A549 (cell line): Measurements from ENCODE around the gene CCDC34. TPM values are rescaled to one million over a fixed set of nuclear protein-coding genes. Genes with fewer than 3 reads are reported as not detected.
"Not testable (repeated sequence)": the region's sequence is repeated elsewhere in the genome, so short reads cannot be mapped to it uniquely, and the experiment has no call there.

Experiments used
- ATAC-seq, 2 experiments: fragments of 200-7000 bp in 1 of 2; fragments of >200 bp in 1 of 2; cut with Nextera tagmentation in 1 of 2; cut with Tn5 transposase in 1 of 2; 3 replicates each; pipeline versions ENCODE4 v1.8.0 to v1.9.1; 2018 to 2020; ENCODE audit warnings: mild to moderate bottlenecking in 1 of 2, moderate library complexity in 1 of 2
- CTCF ChIA-PET: fragments of 300-600 bp; sonication (Branson Sonifier 250); formaldehyde crosslinking; extraction: SDS; loops from one replicate; lab custom pipeline; 2021; ENCODE audit warnings: antibody characterized with exemption, inconsistent platforms; lab: Yijun Ruan, JAX
- POLR2A ChIA-PET: fragments of 350-600 bp; formaldehyde crosslinking; extraction: SDS; loops from one replicate; lab custom pipeline; 2021; ENCODE audit warnings: antibody characterized with exemption, inconsistent platforms; lab: Yijun Ruan, JAX
- DNase-seq, 2 experiments: peaks; one replicate each; pipeline versions ENCODE4 v3.0.0 to v3.0.0-alpha.2; 2011 to 2016; ENCODE audit warnings: low read depth in 1 of 2, low spot score in 1 of 2
- FAIRE-seq: peaks from 2 replicates; lab custom pipeline; 2011; peaks lifted over from hg19 to GRCh38; lab: Jason Lieb, UNC
- H3K27ac ChIP-seq, 2 experiments: fragments of >200 bp; sonication (Bioruptor Twin); formaldehyde crosslinking; 3 replicates each; pipeline ENCODE4 v1.5.1; 2016 to 2017
- H3K4me1 ChIP-seq: fragments of >200 bp; sonication (Bioruptor Twin); formaldehyde crosslinking; 3 replicates; pipeline ENCODE4 v1.6.1; 2016
- H3K4me2 ChIP-seq: fragments of >200 bp; sonication (Bioruptor Twin); formaldehyde crosslinking; 3 replicates; pipeline ENCODE4 v1.6.1; 2016
- H3K4me3 ChIP-seq: fragments of >200 bp; sonication (Bioruptor Twin); formaldehyde crosslinking; 3 replicates; pipeline ENCODE4 v1.5.1; 2016
- H3K9me3 ChIP-seq: fragments of >200 bp; sonication (Bioruptor Twin); formaldehyde crosslinking; 3 replicates; pipeline ENCODE4 v1.6.1; 2016
- CBX8 ChIP-seq: fragments of 200-600 bp; sonication (generic); IDR thresholded peaks from 2 replicates; pipeline ENCODE4 v1.6.1; 2016
- HOXB5 ChIP-seq: fragments of 250-450 bp; sonication (Bioruptor Pico); IDR thresholded peaks from 2 replicates; pipeline ENCODE4 v1.5.0; 2020; ENCODE audit warnings: mild to moderate bottlenecking, moderate library complexity
- MYC ChIP-seq: IDR thresholded peaks from 2 replicates; pipeline ENCODE4 v1.6.1; 2012; ENCODE audit warnings: mild to moderate bottlenecking, inconsistent platforms, low read length, improper control_type of control experiment, borderline replicate concordance
- NFE2L2 ChIP-seq: fragments of 150-350 bp; conservative IDR thresholded peaks from 2 replicates; pipeline ENCODE4 v1.6.1; 2014; ENCODE audit warnings: low read length
- POLR2AphosphoS2 ChIP-seq: conservative IDR thresholded peaks from 2 replicates; pipeline ENCODE4 v1.6.1; 2012; ENCODE audit warnings: low read length, improper control_type of control experiment, inconsistent platforms
- RAD21 ChIP-seq, 2 experiments: fragments of >200 bp in 1 of 2; sonication (Bioruptor Twin) in 1 of 2; formaldehyde crosslinking in 1 of 2; IDR thresholded peaks in 1 of 2; conservative IDR thresholded peaks in 1 of 2; 2 replicates in 1 of 2; 3 replicates in 1 of 2; pipeline ENCODE4 v1.6.1; 2012 to 2018; ENCODE audit warnings: inconsistent platforms in 1 of 2
- ZSCAN20 ChIP-seq: fragments of 250-450 bp; sonication (Bioruptor Pico); IDR thresholded peaks from 2 replicates; pipeline ENCODE4 v1.8.0; 2022; ENCODE audit warnings: mild to moderate bottlenecking, moderate library complexity
- WGBS: methylation state at CpG from one replicate; pipeline ENCODE4 v1.1.6; 2017; ENCODE audit errors: missing lambda C conversion rate; 5-methylcytosine and 5-hydroxymethylcytosine counted together
- polyA plus RNA-seq, 4 experiments: library from polyadenylated mRNA; depleted of rRNA in 3 of 4; stranded (reverse); fragments of >200 nt; fragmentation: RNase III in 1 of 4; extraction: RNeasy Plus Mini Kit Qiagen cat#74134 plus additional on column Dnase treatment in 1 of 4; gene quantifications; 2 replicates in 3 of 4; 3 replicates in 1 of 4; pipeline ENCODE4 v1.2.3, GENCODE V29; 2011 to 2017
- TF ChIP-seq, protein P1 (sequence below): fragments of 250-450 bp; sonication (Bioruptor Pico); IDR thresholded peaks from 2 replicates; pipeline ENCODE4 v1.5.0; 2021; ENCODE audit warnings: mild to moderate bottlenecking, moderate library complexity, borderline replicate concordance
- TF ChIP-seq, protein P2 (sequence below): fragments of >200 bp; sonication (Bioruptor Twin); formaldehyde crosslinking; IDR thresholded peaks from 2 replicates; pipeline ENCODE4 v1.6.1; 2016
- TF ChIP-seq, protein P3 (sequence below): IDR thresholded peaks from 2 replicates; pipeline ENCODE4 v1.6.1; 2012

The CCDC34 gene
- polyA plus RNA-seq, 2 of the 4 experiments (the other 2 are of a cell fraction): 32.0 to 35.9 TPM

DNA sequence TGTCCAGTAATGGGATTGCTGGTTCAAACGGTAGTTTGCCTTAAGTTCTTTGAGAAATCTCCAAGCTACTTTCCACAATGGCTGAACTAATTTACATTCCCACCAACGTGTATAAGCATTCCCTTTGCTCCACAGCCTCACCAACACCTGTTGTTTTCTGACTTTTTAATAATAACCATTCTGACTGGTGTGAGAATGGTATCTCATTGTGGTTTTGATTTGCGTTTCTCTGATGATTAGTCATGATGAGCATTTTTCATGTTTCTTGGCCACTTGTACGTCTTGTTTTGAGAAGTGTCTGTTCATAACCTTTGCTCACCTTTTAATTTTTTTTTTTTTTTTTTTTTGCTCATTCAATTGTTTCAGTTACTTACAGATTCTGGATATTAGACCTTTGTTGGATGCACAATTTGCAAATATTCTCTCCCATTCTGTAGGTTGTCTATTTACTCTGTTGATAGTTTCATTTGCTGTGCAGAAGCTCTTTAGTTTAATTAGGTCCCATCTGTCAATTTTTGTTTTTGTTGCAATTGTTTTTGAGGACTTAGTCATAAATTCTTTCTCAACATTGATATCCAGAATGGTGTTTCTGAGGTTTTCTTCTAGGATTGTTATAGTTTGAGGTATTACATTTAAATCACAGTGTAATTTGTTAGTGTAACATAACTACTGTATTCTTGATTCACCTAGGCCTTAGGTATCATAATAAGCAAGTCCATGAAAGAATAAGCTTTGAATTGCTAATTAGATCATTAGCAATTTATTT lies 33.0 kb downstream of the CCDC34 start:
- ChIA-PET CTCF (interaction anchor here (0.6 to 1.6 kb wide), 3 partner anchors 10 to 155 kb away, joined by 3 to 7 read pairs (median 3); no protein-coding TSS in a partner anchor), POLR2A (no interaction called here)
- ATAC-seq: no peak
- Histone ChIP-seq H3K9me3 (peaks cover 3% of the 10 kb centered on the region; the same call in 1 of the 3 replicates), H3K27ac (no peak overlapping the region), H3K4me2 (no peak overlapping the region), H3K4me1 (peaks cover 9% of the 10 kb centered on the region; the same call in 2 of the 3 replicates), H3K4me3 (no peak overlapping the region)
- DNase-seq: no peak
- FAIRE-seq: peak; percentile 54
- no peak for TF ChIP-seq ZSCAN20 (CRISPR knock-in tag)
- no peak for TF ChIP-seq MYC
- TF ChIP-seq, protein P1, sequence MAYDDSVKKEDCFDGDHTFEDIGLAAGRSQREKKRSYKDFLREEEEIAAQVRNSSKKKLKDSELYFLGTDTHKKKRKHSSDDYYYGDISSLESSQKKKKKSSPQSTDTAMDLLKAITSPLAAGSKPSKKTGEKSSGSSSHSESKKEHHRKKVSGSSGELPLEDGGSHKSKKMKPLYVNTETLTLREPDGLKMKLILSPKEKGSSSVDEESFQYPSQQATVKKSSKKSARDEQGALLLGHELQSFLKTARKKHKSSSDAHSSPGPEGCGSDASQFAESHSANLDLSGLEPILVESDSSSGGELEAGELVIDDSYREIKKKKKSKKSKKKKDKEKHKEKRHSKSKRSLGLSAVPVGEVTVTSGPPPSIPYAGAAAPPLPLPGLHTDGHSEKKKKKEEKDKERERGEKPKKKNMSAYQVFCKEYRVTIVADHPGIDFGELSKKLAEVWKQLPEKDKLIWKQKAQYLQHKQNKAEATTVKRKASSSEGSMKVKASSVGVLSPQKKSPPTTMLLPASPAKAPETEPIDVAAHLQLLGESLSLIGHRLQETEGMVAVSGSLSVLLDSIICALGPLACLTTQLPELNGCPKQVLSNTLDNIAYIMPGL (CRISPR knock-in tag): no peak
- TF ChIP-seq, protein P2, sequence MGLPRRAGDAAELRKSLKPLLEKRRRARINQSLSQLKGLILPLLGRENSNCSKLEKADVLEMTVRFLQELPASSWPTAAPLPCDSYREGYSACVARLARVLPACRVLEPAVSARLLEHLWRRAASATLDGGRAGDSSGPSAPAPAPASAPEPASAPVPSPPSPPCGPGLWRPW: no peak
- TF ChIP-seq, all 56 proteins: peak for 0
- WGBS: 95% methylated on average over 4 of the region's 4 CpGs

DNA sequence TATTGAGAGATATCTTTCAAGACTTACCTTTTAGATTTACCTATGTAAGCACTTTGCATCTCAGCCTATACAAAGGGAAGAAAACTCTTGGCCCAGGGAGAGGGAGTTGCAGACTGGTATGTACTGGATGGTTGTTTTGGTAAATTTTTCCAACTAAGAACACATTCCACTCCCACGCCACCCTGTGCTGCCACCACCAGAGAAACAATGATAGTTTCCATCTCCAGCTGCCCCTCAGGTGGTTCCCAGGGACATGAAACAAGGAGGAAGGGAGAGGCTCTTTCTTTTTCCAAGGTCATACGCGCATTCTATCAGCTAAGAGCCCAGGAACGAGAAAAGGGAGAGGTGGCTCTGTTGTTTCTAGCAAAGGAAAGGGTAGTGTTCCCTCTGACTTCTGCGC lies 34.4 kb downstream of the CCDC34 start:
- H3K4me2 ChIP-seq: no peak overlapping the region
- no peak overlapping the region for H3K4me3 ChIP-seq
- no peak for TF ChIP-seq RAD21 (conservative IDR thresholded peaks at IDR 0.05 in 1 of 2, IDR thresholded peaks at IDR 0.05 in 1 of 2)
- TF ChIP-seq, protein P3, sequence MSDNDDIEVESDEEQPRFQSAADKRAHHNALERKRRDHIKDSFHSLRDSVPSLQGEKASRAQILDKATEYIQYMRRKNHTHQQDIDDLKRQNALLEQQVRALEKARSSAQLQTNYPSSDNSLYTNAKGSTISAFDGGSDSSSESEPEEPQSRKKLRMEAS: no peak
- TF ChIP-seq CBX8: no peak
- TF ChIP-seq HOXB5 (CRISPR knock-in tag): no peak
- TF ChIP-seq NFE2L2: no peak
- TF ChIP-seq POLR2AphosphoS2: no peak
- TF ChIP-seq, all 56 proteins: peak for 0
- POLR2A ChIA-PET: no interaction called here
- 91% methylated on average over 5 of the region's 5 CpGs for WGBS
- ATAC-seq (peak in 1 of 2 experiments; percentile 28; a peak in 2 of 6 replicates), FAIRE-seq (no peak), DNase-seq (no peak)
- Histone ChIP-seq H3K4me1 (peaks cover 9% of the 10 kb centered on the region; the same call in 2 of the 3 replicates), H3K9me3 (peaks cover 3% of the 10 kb centered on the region; the same call in 1 of the 3 replicates), H3K27ac (no peak overlapping the region)
- CTCF ChIA-PET: interaction anchor here (1.6 kb wide), 1 partner anchor 157 kb away, joined by 7 read pairs; no protein-coding TSS in a partner anchor

DNA sequence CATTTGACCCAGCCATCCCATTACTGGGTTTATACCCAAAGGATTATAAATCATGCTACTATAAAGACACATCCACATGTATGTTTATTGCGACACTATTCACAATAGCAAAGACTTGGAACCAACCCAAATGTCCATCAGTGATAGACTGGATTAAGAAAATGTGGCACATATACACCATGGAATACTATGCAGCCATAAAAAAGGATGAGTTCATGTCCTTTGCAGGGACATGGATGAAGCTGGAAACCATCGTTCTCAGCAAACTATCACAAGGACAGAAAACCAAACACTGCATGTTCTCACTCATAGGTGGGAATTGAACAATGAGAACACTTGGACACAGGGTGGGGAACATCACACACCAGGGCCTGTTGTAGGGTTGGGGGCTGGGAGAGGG lies 36.0 kb downstream of the CCDC34 start:
- FAIRE-seq, H3K4me2 ChIP-seq, ATAC-seq, POLR2A ChIA-PET, DNase-seq, H3K9me3 ChIP-seq, H3K27ac ChIP-seq, H3K4me1 ChIP-seq, CTCF ChIA-PET, H3K4me3 ChIP-seq: not testable (repeated sequence)
- WGBS: 94% methylated on average over 2 of the region's 2 CpGs

DNA sequence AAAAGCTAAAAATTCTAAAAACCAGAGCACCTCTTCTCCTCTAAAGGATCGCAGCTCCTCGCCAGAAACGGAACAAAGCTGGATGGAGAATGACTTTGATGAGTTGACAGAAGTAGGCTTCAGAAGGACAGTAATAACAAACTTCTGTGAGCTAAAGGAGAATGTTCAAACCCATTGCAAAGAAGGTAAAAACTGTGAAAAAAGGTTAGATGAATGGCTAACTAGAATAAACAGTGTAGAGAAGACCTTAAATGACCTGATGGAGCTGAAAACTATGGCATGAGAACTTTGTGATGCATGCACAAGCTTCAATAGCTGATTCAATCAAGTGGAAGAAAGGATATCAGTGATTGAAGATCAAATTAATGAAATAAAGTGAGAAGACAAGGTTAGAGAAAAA lies 40.8 kb downstream of the CCDC34 start:
- FAIRE-seq, POLR2A ChIA-PET, DNase-seq, H3K27ac ChIP-seq, H3K4me3 ChIP-seq, H3K9me3 ChIP-seq, H3K4me2 ChIP-seq, ATAC-seq: not testable (repeated sequence)
- WGBS: 87% methylated on average over 3 of the region's 3 CpGs
- CTCF ChIA-PET: interaction anchor here (0.6 to 2.4 kb wide), 3 partner anchors 138 to 163 kb away, joined by 3 to 6 read pairs (median 3); no protein-coding TSS in a partner anchor
- H3K4me1 ChIP-seq: peaks cover 31% of the 10 kb centered on the region

DNA sequence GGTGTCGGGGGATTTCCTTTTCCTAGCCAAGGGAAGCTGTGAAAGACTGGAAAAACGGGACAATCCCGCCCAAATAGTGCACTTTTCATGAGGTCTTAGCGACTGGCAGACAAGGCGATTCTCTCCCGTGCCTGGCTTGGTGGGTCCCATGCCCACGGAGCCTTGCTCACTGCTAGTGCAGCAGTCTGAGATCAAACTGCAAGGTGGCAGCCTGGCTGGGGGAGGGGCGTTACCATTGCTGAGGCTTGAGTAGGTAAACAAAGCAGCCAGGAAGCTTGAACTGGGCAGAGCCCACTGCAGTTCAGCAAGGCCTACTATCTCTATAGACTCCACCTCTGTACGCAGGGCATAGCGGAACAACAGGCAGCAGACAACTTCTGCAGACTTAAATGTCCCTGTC lies 41.7 kb downstream of the CCDC34 start:
- WGBS: 79% methylated on average over 10 of the region's 10 CpGs
- POLR2A ChIA-PET, H3K9me3 ChIP-seq, FAIRE-seq, H3K4me3 ChIP-seq, ATAC-seq, H3K4me2 ChIP-seq, DNase-seq: not testable (repeated sequence)
- peaks cover 34% of the 10 kb centered on the region for H3K4me1 ChIP-seq
- CTCF ChIA-PET: interaction anchor here (2.4 kb wide), 1 partner anchor 137 kb away, joined by 6 read pairs; no protein-coding TSS in a partner anchor
- peak overlapping the region in 1 of 2 experiments; percentile 73; a peak in 2 of 6 replicates for H3K27ac ChIP-seq
